ENCODE measurements around the gene PABPN1. TPM values are rescaled to one million over a fixed set of nuclear protein-coding genes. Genes with fewer than 3 reads are reported as not detected.

The PABPN1 gene
- total and polyA plus RNA-seq, 9 of the 15 experiments (the other 6 are each of a cell fraction or from before 2014, with no cell fraction given), result 32.6 to 388 (median 178) TPM

GRCh38 chr14:23327947-23328744, 6.9 kb downstream of the PABPN1 start:
- H3K4me3 ChIP-seq, result no peak overlapping the region
- H2AFZ ChIP-seq (ENCODE audit: low read depth, low read length), result no peak overlapping the region
- peak; percentile 87 for FAIRE-seq
- H3K79me2 ChIP-seq (ENCODE audit: control insufficient read depth, insufficient read depth, low read length), result peaks cover 12% of the 10 kb centered on the region
- H3K9me3 ChIP-seq (replicated peaks; ENCODE audit: control insufficient read depth, insufficient read depth, low read depth, low read length), result no peaks in the 10 kb centered on the region
- ATAC-seq, result peak; percentile 83
- H4K20me1 ChIP-seq (replicated peaks; ENCODE audit: control insufficient read depth, insufficient read depth, low read length), result no peaks in the 10 kb centered on the region
- H3K9ac ChIP-seq (ENCODE audit: insufficient read depth in 1 of 2, low read depth in 2 of 2, low read length in 2 of 2), result no peak overlapping the region
- CTCF ChIA-PET (ENCODE audit: low intra/inter-chr PET ratio), result interaction anchor here (0.5 to 2.4 kb wide), 10 partner anchors 51 to 550 kb away, joined by 3 to 16 read pairs (median 5); no protein-coding TSS in a partner anchor
- H3K4me2 ChIP-seq (ENCODE audit: insufficient read depth, low read length), result no peak overlapping the region
- peaks cover 2 to 3% of the 10 kb centered on the region in 2 experiments; a peak in 4 of 5 replicates for H3K4me1 ChIP-seq (replicated peaks in 1 of 2; ENCODE audit: control insufficient read depth in 2 of 2, insufficient read depth in 2 of 2, low read length in 2 of 2)
- H3K27ac ChIP-seq (ENCODE audit: extremely low read depth, low read depth, low read length), result no peak overlapping the region
- H3K9me1 ChIP-seq (ENCODE audit: control insufficient read depth, insufficient read depth, low read length), result no peaks in the 10 kb centered on the region
- no TSS peak for BruUV-seq (replicated peaks)
- POLR2A ChIA-PET, result no interaction called here
- peaks cover 31% of the 10 kb centered on the region; the same call in 2 of the 3 replicates for H3K36me3 ChIP-seq (ENCODE audit: control insufficient read depth, insufficient read depth, low read length)
- intact Hi-C loops (cut with micrococcal nuclease) (loop anchor here (1.0 to 10.0 kb wide), 6 partner anchors 33 to 561 kb away; partner anchors contain the start of genes OXA1L, THTPA and ZFHX2), in situ Hi-C loops (cut with MboI) (no loop called here)
- DNase-seq (ENCODE audit: extremely low read depth in 1 of 4, low spot score in 3 of 4), result peak; percentile 66 to 83 (median 74)
- H3K27me3 ChIP-seq (ENCODE audit: control insufficient read depth in 2 of 2, insufficient read depth in 2 of 2, low read length in 2 of 2), result no peaks in the 10 kb centered on the region
- 18% methylated on average over 4 of the region's 4 CpGs for WGBS (ENCODE audit: insufficient coverage, low coverage, missing lambda C conversion rate)
- TF ChIP-seq, protein P1, sequence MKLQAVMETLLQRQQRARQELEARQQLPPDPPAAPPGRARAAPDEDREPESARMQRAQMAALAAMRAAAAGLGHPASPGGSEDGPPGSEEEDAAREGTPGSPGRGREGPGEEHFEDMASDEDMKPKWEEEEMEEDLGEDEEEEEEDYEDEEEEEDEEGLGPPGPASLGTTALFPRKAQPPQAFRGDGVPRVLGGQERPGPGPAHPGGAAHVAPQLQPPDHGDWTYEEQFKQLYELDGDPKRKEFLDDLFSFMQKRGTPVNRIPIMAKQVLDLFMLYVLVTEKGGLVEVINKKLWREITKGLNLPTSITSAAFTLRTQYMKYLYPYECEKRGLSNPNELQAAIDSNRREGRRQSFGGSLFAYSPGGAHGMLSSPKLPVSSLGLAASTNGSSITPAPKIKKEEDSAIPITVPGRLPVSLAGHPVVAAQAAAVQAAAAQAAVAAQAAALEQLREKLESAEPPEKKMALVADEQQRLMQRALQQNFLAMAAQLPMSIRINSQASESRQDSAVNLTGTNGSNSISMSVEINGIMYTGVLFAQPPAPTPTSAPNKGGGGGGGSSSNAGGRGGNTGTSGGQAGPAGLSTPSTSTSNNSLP (IDR thresholded peaks at IDR 0.05; ENCODE audit: borderline replicate concordance, low read depth, low read length), result peak; percentile 61; the same call in 1 of the 2 replicates
- no peak for TF ChIP-seq PYGO2 (tag; IDR thresholded peaks at IDR 0.05)
- TF ChIP-seq E2F8 (IDR thresholded peaks at IDR 0.05; ENCODE audit: low read depth, partially characterized antibody), result peak; percentile 31
- TF ChIP-seq, protein P2, sequence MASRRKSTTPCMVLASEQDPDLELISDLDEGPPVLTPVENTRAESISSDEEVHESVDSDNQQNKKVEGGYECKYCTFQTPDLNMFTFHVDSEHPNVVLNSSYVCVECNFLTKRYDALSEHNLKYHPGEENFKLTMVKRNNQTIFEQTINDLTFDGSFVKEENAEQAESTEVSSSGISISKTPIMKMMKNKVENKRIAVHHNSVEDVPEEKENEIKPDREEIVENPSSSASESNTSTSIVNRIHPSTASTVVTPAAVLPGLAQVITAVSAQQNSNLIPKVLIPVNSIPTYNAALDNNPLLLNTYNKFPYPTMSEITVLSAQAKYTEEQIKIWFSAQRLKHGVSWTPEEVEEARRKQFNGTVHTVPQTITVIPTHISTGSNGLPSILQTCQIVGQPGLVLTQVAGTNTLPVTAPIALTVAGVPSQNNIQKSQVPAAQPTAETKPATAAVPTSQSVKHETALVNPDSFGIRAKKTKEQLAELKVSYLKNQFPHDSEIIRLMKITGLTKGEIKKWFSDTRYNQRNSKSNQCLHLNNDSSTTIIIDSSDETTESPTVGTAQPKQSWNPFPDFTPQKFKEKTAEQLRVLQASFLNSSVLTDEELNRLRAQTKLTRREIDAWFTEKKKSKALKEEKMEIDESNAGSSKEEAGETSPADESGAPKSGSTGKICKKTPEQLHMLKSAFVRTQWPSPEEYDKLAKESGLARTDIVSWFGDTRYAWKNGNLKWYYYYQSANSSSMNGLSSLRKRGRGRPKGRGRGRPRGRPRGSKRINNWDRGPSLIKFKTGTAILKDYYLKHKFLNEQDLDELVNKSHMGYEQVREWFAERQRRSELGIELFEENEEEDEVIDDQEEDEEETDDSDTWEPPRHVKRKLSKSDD (conservative IDR thresholded peaks at IDR 0.05; ENCODE audit: low read length), result no peak
- TF ChIP-seq CTCF (IDR thresholded peaks at IDR 0.05 in 2 of 3, conservative IDR thresholded peaks at IDR 0.05 in 1 of 3; ENCODE audit: insufficient read depth in 2 of 3, low read depth in 1 of 3, low read length in 3 of 3), result peak; percentile 81 to 94 (median 82)
- peak; percentile 48; the same call in 1 of the 2 replicates for TF ChIP-seq CC2D1A (IDR thresholded peaks at IDR 0.05)
- TF ChIP-seq NR3C1 (CRISPR knock-in tag; IDR thresholded peaks at IDR 0.05), result no peak
- peak; percentile 91 to 95 for TF ChIP-seq RAD21 (CRISPR knock-in tag; conservative IDR thresholded peaks at IDR 0.05 in 1 of 2, IDR thresholded peaks at IDR 0.05 in 1 of 2)

Measured in K562 (cell line).